GM12874 (cell line): ENCODE measurements around the gene TJP1.

Experiments
- TF ChIP-seq, protein P1 (sequence below): IDR thresholded peaks from 2 replicates; pipeline ENCODE4 v1.5.1; 2011; ENCODE audit warnings: low read depth, mild to moderate bottlenecking, control low read depth, low read length, moderate library complexity; ENCODE audit not compliant: insufficient read depth

The TJP1 gene

DNA sequence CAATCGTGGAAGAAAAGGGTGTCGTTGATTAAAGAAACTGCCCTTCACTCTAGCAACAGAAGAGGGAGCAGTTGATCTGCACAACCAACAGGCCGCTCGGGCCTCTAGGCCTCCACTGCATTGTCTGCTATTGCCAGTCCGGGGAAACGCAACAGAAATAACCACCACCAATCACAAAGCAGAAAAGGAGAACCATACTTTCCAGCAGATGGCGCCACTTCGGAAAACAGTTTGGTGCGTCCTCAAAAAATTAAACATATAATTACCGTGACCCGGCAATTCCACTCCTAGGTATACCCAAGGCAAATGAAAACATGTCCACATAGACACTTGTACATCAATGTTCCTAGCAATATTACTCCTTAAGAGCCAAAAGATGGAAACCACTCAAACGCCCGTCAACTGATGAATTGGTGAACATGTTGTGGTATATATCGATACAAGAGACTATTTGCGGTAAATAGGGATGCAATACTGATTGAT is 154.1 kb downstream of the TJP1 start:
- TF ChIP-seq, protein P1, sequence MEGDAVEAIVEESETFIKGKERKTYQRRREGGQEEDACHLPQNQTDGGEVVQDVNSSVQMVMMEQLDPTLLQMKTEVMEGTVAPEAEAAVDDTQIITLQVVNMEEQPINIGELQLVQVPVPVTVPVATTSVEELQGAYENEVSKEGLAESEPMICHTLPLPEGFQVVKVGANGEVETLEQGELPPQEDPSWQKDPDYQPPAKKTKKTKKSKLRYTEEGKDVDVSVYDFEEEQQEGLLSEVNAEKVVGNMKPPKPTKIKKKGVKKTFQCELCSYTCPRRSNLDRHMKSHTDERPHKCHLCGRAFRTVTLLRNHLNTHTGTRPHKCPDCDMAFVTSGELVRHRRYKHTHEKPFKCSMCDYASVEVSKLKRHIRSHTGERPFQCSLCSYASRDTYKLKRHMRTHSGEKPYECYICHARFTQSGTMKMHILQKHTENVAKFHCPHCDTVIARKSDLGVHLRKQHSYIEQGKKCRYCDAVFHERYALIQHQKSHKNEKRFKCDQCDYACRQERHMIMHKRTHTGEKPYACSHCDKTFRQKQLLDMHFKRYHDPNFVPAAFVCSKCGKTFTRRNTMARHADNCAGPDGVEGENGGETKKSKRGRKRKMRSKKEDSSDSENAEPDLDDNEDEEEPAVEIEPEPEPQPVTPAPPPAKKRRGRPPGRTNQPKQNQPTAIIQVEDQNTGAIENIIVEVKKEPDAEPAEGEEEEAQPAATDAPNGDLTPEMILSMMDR, result no peak; the same call in 1 of the 2 replicates

DNA sequence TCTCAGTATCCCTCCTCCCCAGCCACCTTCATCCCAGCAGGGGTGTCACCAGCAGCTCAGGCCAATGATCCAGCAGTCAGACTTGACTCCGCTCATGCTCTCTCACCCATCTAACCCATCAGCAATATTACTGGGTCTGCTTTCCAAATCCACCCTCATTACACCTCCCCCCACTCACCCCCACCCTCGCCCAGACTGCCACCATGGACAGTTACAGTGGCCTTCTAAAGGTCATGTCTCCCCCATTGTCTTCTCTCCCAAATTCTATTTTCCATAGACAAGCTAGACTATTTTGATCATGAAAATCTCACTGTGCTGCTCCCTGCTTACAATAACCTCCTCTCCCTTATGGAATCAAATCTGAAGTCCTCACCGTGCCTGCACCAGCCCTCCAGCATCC is 156.0 kb downstream of the TJP1 start:
- TF ChIP-seq, protein P1, result no peak

- TF ChIP-seq, protein P1, result no peak
Measured at GRCh38 chr15:29665444-29666003, 156.7 kb downstream of the TJP1 start.

DNA sequence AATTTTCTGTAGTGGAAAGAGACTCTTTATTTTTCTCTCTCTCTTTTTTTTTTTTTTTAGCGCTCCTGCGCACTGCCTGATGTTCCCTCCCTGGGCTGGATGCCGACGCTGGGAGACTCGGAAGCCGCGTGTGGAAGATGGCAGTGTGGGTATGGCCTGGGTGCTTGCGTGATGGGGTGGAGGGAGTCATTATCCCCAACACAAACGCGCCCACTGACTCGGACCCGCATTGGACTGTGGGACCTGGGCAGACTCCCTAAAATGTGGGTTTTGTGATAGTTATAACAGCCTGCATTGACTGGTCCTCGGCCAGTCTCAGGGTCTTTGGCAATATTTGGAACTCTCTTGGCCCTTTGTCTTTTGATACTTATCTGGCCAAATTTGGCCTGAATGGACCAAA is 157.9 kb downstream of the TJP1 start:
- TF ChIP-seq, protein P1, result no peak

GRCh38 chr15:29656636-29657475 is 165.4 kb downstream of the TJP1 start:
- TF ChIP-seq, protein P1, result no peak

DNA sequence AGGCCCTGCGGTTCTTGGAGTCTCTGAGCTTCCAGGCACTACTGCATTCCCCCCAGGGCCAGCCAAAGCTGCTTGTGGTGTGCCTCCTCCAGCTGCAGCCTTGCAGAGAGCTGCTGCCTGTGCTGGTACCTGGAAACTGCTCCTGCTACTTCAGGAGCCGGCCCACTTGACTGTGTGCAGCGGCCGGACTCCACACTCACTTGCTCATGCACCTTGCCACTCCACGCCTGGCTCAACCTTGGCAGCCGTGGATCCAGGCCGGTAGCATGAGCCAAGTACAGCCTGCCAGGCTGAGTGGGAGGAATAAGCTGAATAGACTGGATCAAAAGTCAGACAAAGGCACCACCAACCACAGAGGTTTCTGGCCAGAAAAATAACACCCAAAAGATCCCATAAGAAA is 169.7 kb downstream of the TJP1 start:
- TF ChIP-seq, protein P1, result no peak

DNA sequence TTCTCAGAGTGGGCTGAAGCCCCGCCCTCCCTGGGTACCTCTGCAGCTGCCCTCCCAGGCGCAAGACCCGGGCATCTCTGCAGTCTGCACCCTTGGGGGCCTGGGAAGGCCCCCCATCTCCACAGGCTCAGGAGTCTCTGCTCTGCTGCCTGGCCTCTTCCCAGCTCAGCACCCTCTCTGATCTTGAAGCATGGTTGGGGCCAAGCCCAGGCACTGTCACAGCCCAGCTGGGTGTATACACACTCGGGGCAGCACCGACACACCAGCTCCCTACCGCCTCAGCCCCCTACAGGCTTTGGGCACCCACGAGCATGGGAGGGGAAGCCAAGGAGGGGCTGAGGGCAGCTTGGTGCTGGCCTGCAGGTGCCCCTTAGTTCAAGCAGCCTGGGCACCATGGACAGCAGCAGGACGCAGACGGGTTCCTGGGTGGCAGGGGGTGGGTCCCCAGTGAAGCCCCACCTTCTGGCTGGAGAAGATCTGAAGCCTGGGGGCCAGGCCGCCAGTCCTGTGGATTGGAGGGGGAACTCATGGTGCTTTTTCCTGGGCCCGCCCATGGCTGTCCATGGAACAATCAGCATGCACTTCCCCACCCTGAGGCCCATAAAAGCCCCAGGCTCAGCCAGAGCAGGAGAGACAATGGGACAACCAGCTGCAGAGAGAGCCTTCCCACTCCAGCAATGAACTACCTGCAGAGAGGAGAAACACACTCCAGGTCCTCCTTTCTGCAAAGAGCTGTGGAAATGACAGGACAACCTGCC is 170.6 kb downstream of the TJP1 start:
- TF ChIP-seq, protein P1, result no peak
